ENCODE data around the gene ANKS1A. TPM values are rescaled to one million over a fixed set of nuclear protein-coding genes. Genes with fewer than 3 reads are reported as not detected.

ANKS1A gene
- total and polyA plus RNA-seq, 7 experiments from 2014 or later: 2.1 to 14.8 (median 9.6) TPM

DNA sequence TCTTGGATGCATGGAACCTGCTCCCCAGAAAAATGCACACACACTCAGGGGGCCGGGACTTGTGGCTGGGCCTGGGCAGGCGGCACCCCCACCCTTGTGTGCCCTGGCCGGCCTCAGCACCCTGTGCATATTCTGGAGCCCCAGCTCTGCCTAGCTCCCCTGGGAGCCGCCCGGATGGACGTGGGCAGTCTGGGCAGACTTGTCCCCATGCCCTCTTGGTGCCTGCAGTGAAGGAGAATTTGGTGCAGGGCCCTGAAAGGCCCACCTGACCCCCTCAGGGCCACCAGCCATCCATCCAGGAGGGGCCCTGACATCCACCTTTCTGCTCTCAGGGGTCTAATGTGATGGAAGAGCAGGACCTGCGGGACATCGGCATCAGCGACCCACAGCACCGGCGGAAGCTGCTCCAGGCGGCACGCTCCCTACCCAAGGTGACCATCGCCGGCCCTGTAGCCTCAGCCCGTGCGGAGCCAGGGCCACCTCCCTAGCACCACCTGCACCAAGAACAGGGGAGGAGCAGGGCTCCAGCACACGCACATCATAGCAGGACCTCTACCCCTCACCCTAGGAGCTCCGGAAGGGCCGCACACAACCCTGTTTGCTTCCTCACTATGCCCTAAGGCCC is 189.3 kb downstream of the ANKS1A start:
- peaks cover 0 to 61% (median 0%) of the 10 kb centered on the region in 3 experiments for H3K36me3 ChIP-seq (ENCODE audit: control insufficient read depth in 2 of 3, insufficient read depth in 3 of 3, low read length in 3 of 3)

GRCh38 chr6:35078896-35079295 is 189.8 kb downstream of the ANKS1A start:
- ATAC-seq (no peak), DNase-seq (no peak)
- no peak overlapping the region for H3K27ac Mint-ChIP-seq
- H3K27me3 ChIP-seq (ENCODE audit: control insufficient read depth in 2 of 2, insufficient read depth in 2 of 2, low read length in 2 of 2): no peaks in the 10 kb centered on the region
- no peaks in the 10 kb centered on the region for H3K9me3 ChIP-seq (ENCODE audit: control insufficient read depth in 2 of 3, low read length in 3 of 3)
- CTCF ChIA-PET: no interaction called here
- no peaks in the 10 kb centered on the region for H3K4me1 ChIP-seq (ENCODE audit: control insufficient read depth in 2 of 2, insufficient read depth in 2 of 2, low read length in 2 of 2)
- H3K4me1 Mint-ChIP-seq: peaks cover 0 to 4% (median 0%) of the 10 kb centered on the region in 7 donors
- peaks cover 0 to 66% (median 0%) of the 10 kb centered on the region in 3 experiments for H3K36me3 ChIP-seq (ENCODE audit: control insufficient read depth in 2 of 3, insufficient read depth in 3 of 3, low read length in 3 of 3)
- POLR2A ChIA-PET: no interaction called here
- no peak overlapping the region for H3K4me3 ChIP-seq (ENCODE audit: low read length)
- H3K4me3 Mint-ChIP-seq: no peak overlapping the region
- no peaks in the 10 kb centered on the region for H3K27me3 Mint-ChIP-seq
- intact Hi-C loops (cut with micrococcal nuclease): no loop called here
- no peak overlapping the region for H3K27ac ChIP-seq (ENCODE audit: low read depth, low read length)
- H3K36me3 Mint-ChIP-seq: peaks cover 0 to 39% (median 11%) of the 10 kb centered on the region in 5 donors
- no peaks in the 10 kb centered on the region for H3K9me3 Mint-ChIP-seq

More for the DNA sequence above, 189.3 kb downstream of the ANKS1A start:
- H3K9me3 ChIP-seq (ENCODE audit: control insufficient read depth in 2 of 3, low read length in 3 of 3): no peaks in the 10 kb centered on the region
- peaks cover 0 to 4% (median 0%) of the 10 kb centered on the region in 7 donors for H3K4me1 Mint-ChIP-seq
- no peaks in the 10 kb centered on the region for H3K27me3 Mint-ChIP-seq
- ChIA-PET POLR2A (no interaction called here), CTCF (no interaction called here)
- DNase-seq: no peak
- H3K4me1 ChIP-seq (ENCODE audit: control insufficient read depth in 2 of 2, insufficient read depth in 2 of 2, low read length in 2 of 2): no peaks in the 10 kb centered on the region
- no peak overlapping the region for H3K4me3 Mint-ChIP-seq
- intact Hi-C loops (cut with micrococcal nuclease): no loop called here
- H3K36me3 Mint-ChIP-seq: peaks cover 0 to 37% (median 11%) of the 10 kb centered on the region in 5 donors
- H3K27ac Mint-ChIP-seq: no peak overlapping the region
- no peaks in the 10 kb centered on the region for H3K27me3 ChIP-seq (ENCODE audit: control insufficient read depth in 2 of 2, insufficient read depth in 2 of 2, low read length in 2 of 2)
- H3K4me3 ChIP-seq (ENCODE audit: low read length): no peak overlapping the region
- no peak for ATAC-seq
- no peak overlapping the region for H3K27ac ChIP-seq (ENCODE audit: low read depth, low read length)
- no peaks in the 10 kb centered on the region for H3K9me3 Mint-ChIP-seq

DNA sequence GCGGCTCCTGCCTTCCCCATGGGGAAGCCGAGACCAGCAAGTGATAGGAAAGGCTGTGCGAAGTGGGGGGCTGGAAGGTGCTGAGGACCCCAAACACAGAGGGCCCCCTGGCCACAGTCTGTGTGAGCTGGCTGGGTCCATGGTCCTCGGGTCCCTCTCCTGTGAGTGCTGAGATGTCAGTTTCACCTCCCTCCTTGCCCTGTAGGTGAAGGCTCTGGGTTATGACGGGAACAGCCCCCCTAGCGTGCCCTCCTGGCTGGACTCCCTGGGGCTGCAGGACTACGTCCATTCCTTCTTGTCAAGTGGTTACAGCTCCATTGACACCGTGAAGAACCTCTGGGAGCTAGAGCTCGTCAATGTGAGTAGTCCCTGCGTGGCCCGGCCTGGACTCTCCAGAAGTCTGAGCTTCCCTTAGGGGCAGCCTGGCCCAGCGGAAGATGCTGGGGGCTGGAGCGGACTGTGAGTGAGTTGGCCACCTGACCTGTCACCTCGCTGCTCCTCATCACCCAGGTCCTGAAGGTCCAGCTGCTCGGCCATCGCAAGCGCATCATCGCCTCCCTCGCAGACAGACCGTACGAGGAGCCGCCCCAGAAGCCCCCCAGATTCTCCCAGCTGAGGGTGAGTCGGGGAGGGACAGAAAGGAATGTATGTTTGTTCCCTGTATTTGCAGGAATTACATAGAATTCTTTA is 190.4 kb downstream of the ANKS1A start:
- no peak overlapping the region for H3K4me3 ChIP-seq (ENCODE audit: low read length)
- POLR2A ChIA-PET: no interaction called here
- no peaks in the 10 kb centered on the region for H3K27me3 Mint-ChIP-seq
- peaks cover 0 to 4% (median 0%) of the 10 kb centered on the region in 7 donors for H3K4me1 Mint-ChIP-seq
- DNase-seq (no peak), ATAC-seq (no peak)
- H3K27ac Mint-ChIP-seq: peak overlapping the region in 1 of 9 donors; percentile 13
- no peaks in the 10 kb centered on the region for H3K9me3 Mint-ChIP-seq
- intact Hi-C loops (cut with micrococcal nuclease): no loop called here
- no peaks in the 10 kb centered on the region for H3K9me3 ChIP-seq (ENCODE audit: control insufficient read depth in 2 of 3, low read length in 3 of 3)
- peaks cover 0 to 70% (median 0%) of the 10 kb centered on the region in 3 experiments for H3K36me3 ChIP-seq (ENCODE audit: control insufficient read depth in 2 of 3, insufficient read depth in 3 of 3, low read length in 3 of 3)
- H3K4me1 ChIP-seq (ENCODE audit: control insufficient read depth in 2 of 2, insufficient read depth in 2 of 2, low read length in 2 of 2): no peaks in the 10 kb centered on the region
- H3K4me3 Mint-ChIP-seq: no peak overlapping the region
- no peak overlapping the region for H3K27ac ChIP-seq (ENCODE audit: low read depth, low read length)
- peaks cover 0 to 36% (median 11%) of the 10 kb centered on the region in 5 donors for H3K36me3 Mint-ChIP-seq
- no peaks in the 10 kb centered on the region for H3K27me3 ChIP-seq (ENCODE audit: control insufficient read depth in 2 of 2, insufficient read depth in 2 of 2, low read length in 2 of 2)
- CTCF ChIA-PET: no interaction called here

DNA sequence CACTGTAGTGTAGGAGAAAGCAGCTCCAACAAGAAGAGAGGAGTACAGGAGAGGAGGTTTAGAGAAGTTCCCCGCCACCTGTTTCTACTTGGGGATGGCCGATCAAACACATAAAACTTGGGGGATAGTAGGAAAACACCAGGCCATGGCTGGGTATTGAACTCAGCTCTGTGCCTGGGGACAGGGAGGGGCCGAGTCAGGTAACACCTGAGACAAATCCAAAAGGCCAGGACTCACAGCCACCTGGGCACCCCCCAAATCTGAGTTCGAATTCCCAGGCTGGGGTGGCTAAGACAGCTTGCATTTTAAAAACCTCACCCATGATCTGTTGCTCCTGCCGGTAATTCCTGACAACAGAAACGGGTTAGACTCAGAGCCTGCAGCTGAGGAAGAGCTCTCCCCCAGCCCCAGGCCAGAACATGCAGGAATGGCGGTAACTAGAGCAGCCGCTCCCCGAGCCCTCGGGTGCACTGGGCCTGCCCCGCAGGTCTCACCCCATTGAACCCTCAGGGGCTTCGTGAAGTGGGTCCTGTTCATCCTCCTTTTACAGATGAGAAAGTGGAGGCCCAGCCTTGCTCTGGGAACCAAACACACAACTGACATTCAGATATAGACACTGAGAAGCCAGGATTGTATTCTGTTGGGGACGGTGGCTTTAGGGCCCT is 191.1 kb downstream of the ANKS1A start:
- Histone ChIP-seq H3K27me3 (ENCODE audit: control insufficient read depth in 2 of 2, insufficient read depth in 2 of 2, low read length in 2 of 2) (no peaks in the 10 kb centered on the region), H3K4me1 (ENCODE audit: control insufficient read depth in 2 of 2, insufficient read depth in 2 of 2, low read length in 2 of 2) (no peaks in the 10 kb centered on the region), H3K9me3 (ENCODE audit: control insufficient read depth in 2 of 3, low read length in 3 of 3) (no peaks in the 10 kb centered on the region), H3K4me3 (ENCODE audit: low read length) (no peak overlapping the region), H3K36me3 (ENCODE audit: control insufficient read depth in 2 of 3, insufficient read depth in 3 of 3, low read length in 3 of 3) (peaks cover 0 to 71% (median 0%) of the 10 kb centered on the region in 3 experiments), H3K27ac (ENCODE audit: low read depth, low read length) (no peak overlapping the region)
- DNase-seq (no peak), ATAC-seq (no peak)
- H3K9me3 Mint-ChIP-seq: no peaks in the 10 kb centered on the region
- H3K4me3 Mint-ChIP-seq: no peak overlapping the region
- ChIA-PET POLR2A (no interaction called here), CTCF (no interaction called here)
- H3K4me1 Mint-ChIP-seq: peaks cover 0 to 4% (median 0%) of the 10 kb centered on the region in 7 donors
- peaks cover 0 to 34% (median 11%) of the 10 kb centered on the region in 5 donors for H3K36me3 Mint-ChIP-seq
- H3K27me3 Mint-ChIP-seq: no peaks in the 10 kb centered on the region
- H3K27ac Mint-ChIP-seq: peak overlapping the region in 1 of 9 donors; percentile 13
- intact Hi-C loops (cut with micrococcal nuclease): no loop called here

- no peaks in the 10 kb centered on the region for H3K27me3 Mint-ChIP-seq
- Histone ChIP-seq H3K36me3 (ENCODE audit: control insufficient read depth in 2 of 3, insufficient read depth in 3 of 3, low read length in 3 of 3) (peaks cover 0 to 79% (median 0%) of the 10 kb centered on the region in 3 experiments), H3K9me3 (ENCODE audit: control insufficient read depth in 2 of 3, low read length in 3 of 3) (no peaks in the 10 kb centered on the region), H3K4me3 (ENCODE audit: low read length) (no peak overlapping the region), H3K27me3 (ENCODE audit: control insufficient read depth in 2 of 2, insufficient read depth in 2 of 2, low read length in 2 of 2) (no peaks in the 10 kb centered on the region), H3K27ac (ENCODE audit: low read depth, low read length) (no peak overlapping the region), H3K4me1 (ENCODE audit: control insufficient read depth in 2 of 2, insufficient read depth in 2 of 2, low read length in 2 of 2) (no peaks in the 10 kb centered on the region)
- H3K4me1 Mint-ChIP-seq: peaks cover 0 to 4% (median 0%) of the 10 kb centered on the region in 7 donors
- intact Hi-C loops (cut with micrococcal nuclease): no loop called here
- H3K36me3 Mint-ChIP-seq: peaks cover 0 to 38% (median 11%) of the 10 kb centered on the region in 5 donors
- POLR2A ChIA-PET: no interaction called here
- peak overlapping the region in 1 of 9 donors; percentile 54 for H3K27ac Mint-ChIP-seq
- CTCF ChIA-PET: no interaction called here
- DNase-seq (no peak), ATAC-seq (peak; percentile 5)
- H3K9me3 Mint-ChIP-seq: no peaks in the 10 kb centered on the region
- no peak overlapping the region for H3K4me3 Mint-ChIP-seq
These were observed 191.9 kb downstream of the ANKS1A start for GRCh38 chr6:35080821-35081425.

- peaks cover 0 to 44% (median 15%) of the 10 kb centered on the region in 5 donors for H3K36me3 Mint-ChIP-seq
- peaks cover 0 to 84% (median 0%) of the 10 kb centered on the region in 3 experiments for H3K36me3 ChIP-seq (ENCODE audit: control insufficient read depth in 2 of 3, insufficient read depth in 3 of 3, low read length in 3 of 3)
- H3K4me1 ChIP-seq (ENCODE audit: control insufficient read depth in 2 of 2, insufficient read depth in 2 of 2, low read length in 2 of 2): no peaks in the 10 kb centered on the region
- H3K4me3 Mint-ChIP-seq: no peak overlapping the region
- H3K27ac ChIP-seq (ENCODE audit: low read depth, low read length): no peak overlapping the region
- H3K27me3 ChIP-seq (ENCODE audit: control insufficient read depth in 2 of 2, insufficient read depth in 2 of 2, low read length in 2 of 2): no peaks in the 10 kb centered on the region
- POLR2A ChIA-PET: no interaction called here
- no peaks in the 10 kb centered on the region for H3K9me3 ChIP-seq (ENCODE audit: control insufficient read depth in 2 of 3, low read length in 3 of 3)
- H3K4me3 ChIP-seq (ENCODE audit: low read length): no peak overlapping the region
- H3K27me3 Mint-ChIP-seq: no peaks in the 10 kb centered on the region
- intact Hi-C loops (cut with micrococcal nuclease): no loop called here
- no peaks in the 10 kb centered on the region for H3K9me3 Mint-ChIP-seq
- H3K4me1 Mint-ChIP-seq: peaks cover 0 to 4% (median 0%) of the 10 kb centered on the region in 7 donors
- CTCF ChIA-PET: no interaction called here
- H3K27ac Mint-ChIP-seq: peak overlapping the region in 1 of 9 donors; percentile 54
- DNase-seq: no peak
- ATAC-seq: peak; percentile 31
These were observed 192.4 kb downstream of the ANKS1A start for GRCh38 chr6:35081426-35081851.
